NCI-H2227 (cell line): Measurements from ENCODE around the gene PPP2R2C.

Experiments
- DNase-seq: peaks from one replicate; lab custom pipeline; 2025; ENCODE audit not compliant: unreplicated experiment; lab: John Stamatoyannopoulos, UW

The PPP2R2C gene

GRCh38 chr4:6348408-6348807 lies 124.0 kb downstream of the PPP2R2C start:
- DNase-seq = no peak

- DNase-seq = no peak
Measured at GRCh38 chr4:6347511-6348045, 124.8 kb downstream of the PPP2R2C start.

GRCh38 chr4:6346373-6347110 lies 125.9 kb downstream of the PPP2R2C start:
- no peak for DNase-seq

GRCh38 chr4:6345866-6346265 lies 126.5 kb downstream of the PPP2R2C start:
- DNase-seq = no peak

GRCh38 chr4:6345096-6345830 lies 127.2 kb downstream of the PPP2R2C start:
- DNase-seq = no peak

GRCh38 chr4:6343939-6344408 lies 128.4 kb downstream of the PPP2R2C start:
- no peak for DNase-seq

GRCh38 chr4:6342530-6343293 lies 129.7 kb downstream of the PPP2R2C start:
- DNase-seq = peak; percentile 14

GRCh38 chr4:6341696-6342095 lies 130.7 kb downstream of the PPP2R2C start:
- DNase-seq = peak; percentile 8

GRCh38 chr4:6340446-6341015 lies 131.9 kb downstream of the PPP2R2C start:
- DNase-seq = no peak

GRCh38 chr4:6339818-6340445 lies 132.5 kb downstream of the PPP2R2C start:
- no peak for DNase-seq

GRCh38 chr4:6338951-6339817 lies 133.2 kb downstream of the PPP2R2C start:
- DNase-seq = no peak

- no peak for DNase-seq
Measured at GRCh38 chr4:6338175-6338950, 134.1 kb downstream of the PPP2R2C start.

- DNase-seq = no peak
Measured at GRCh38 chr4:6337331-6337935, 135.0 kb downstream of the PPP2R2C start.

GRCh38 chr4:6336166-6336565 lies 136.2 kb downstream of the PPP2R2C start:
- no peak for DNase-seq

GRCh38 chr4:6335040-6335590 lies 137.3 kb downstream of the PPP2R2C start:
- DNase-seq = no peak

- DNase-seq = no peak
Measured at GRCh38 chr4:6334203-6334887, 138.1 kb downstream of the PPP2R2C start.
